ENCODE measurements around the gene EPS15.
"Not testable (repeated sequence)": the region's sequence is repeated elsewhere in the genome, so short reads cannot be mapped to it uniquely, and the experiment has no call there.

Gene EPS15

GRCh38 chr1:51514733-51515132 is 4.3 kb downstream of the EPS15 start:
- DNase-seq (ENCODE audit: low read depth), result no peak

- no peak for DNase-seq (ENCODE audit: low read depth)
Observed at GRCh38 chr1:51512606-51513005, 6.5 kb downstream of the EPS15 start.

- no peak for DNase-seq (ENCODE audit: low read depth)
Observed at GRCh38 chr1:51512120-51512519, 6.9 kb downstream of the EPS15 start.

- DNase-seq (ENCODE audit: low read depth), result no peak
Observed at GRCh38 chr1:51509773-51510172, 9.3 kb downstream of the EPS15 start.

GRCh38 chr1:51506537-51506936 is 12.5 kb downstream of the EPS15 start:
- DNase-seq (ENCODE audit: low read depth), result no peak

GRCh38 chr1:51504806-51505525 is 14.1 kb downstream of the EPS15 start:
- DNase-seq (ENCODE audit: low read depth), result no peak

GRCh38 chr1:51501218-51501630 is 17.8 kb downstream of the EPS15 start:
- not testable (repeated sequence) for DNase-seq (ENCODE audit: low read depth)

GRCh38 chr1:51499694-51500093 is 19.4 kb downstream of the EPS15 start:
- no peak for DNase-seq (ENCODE audit: low read depth)

GRCh38 chr1:51498924-51499323 is 20.1 kb downstream of the EPS15 start:
- no peak for DNase-seq (ENCODE audit: low read depth)

GRCh38 chr1:51497340-51497739 is 21.7 kb downstream of the EPS15 start:
- no peak for DNase-seq (ENCODE audit: low read depth)

- DNase-seq (ENCODE audit: low read depth), result no peak
Observed at GRCh38 chr1:51494138-51494830, 24.8 kb downstream of the EPS15 start.

- no peak for DNase-seq (ENCODE audit: low read depth)
Observed at GRCh38 chr1:51491166-51491981, 27.7 kb downstream of the EPS15 start.

GRCh38 chr1:51489472-51489871 is 29.6 kb downstream of the EPS15 start:
- no peak for DNase-seq (ENCODE audit: low read depth)

- DNase-seq (ENCODE audit: low read depth), result peak; percentile 14
Observed at GRCh38 chr1:51488372-51489050, 30.6 kb downstream of the EPS15 start.

- no peak for DNase-seq (ENCODE audit: low read depth)
Observed at GRCh38 chr1:51487628-51488027, 31.4 kb downstream of the EPS15 start.

GRCh38 chr1:51484591-51484990 is 34.5 kb downstream of the EPS15 start:
- DNase-seq (ENCODE audit: low read depth), result no peak

GRCh38 chr1:51482881-51483280 is 36.2 kb downstream of the EPS15 start:
- DNase-seq (ENCODE audit: low read depth), result no peak

- DNase-seq (ENCODE audit: low read depth), result not testable (repeated sequence)
Observed at GRCh38 chr1:51474832-51475620, 44.0 kb downstream of the EPS15 start.

- DNase-seq (ENCODE audit: low read depth), result no peak
Observed at GRCh38 chr1:51473331-51474115, 45.5 kb downstream of the EPS15 start.

GRCh38 chr1:51472359-51472758 is 46.7 kb downstream of the EPS15 start:
- DNase-seq (ENCODE audit: low read depth), result no peak

GRCh38 chr1:51469518-51469917 is 49.5 kb downstream of the EPS15 start:
- no peak for DNase-seq (ENCODE audit: low read depth)
